ENCODE results near the gene WDR59. TPM values are rescaled to one million over a fixed set of nuclear protein-coding genes. Genes with fewer than 3 reads are reported as not detected.

Gene WDR59
- total and polyA plus RNA-seq, 9 of the 15 experiments (the other 6 are each of a cell fraction or from before 2014, with no cell fraction given), result 12.7 to 126 (median 34.7) TPM

- FAIRE-seq (no peak), DNase-seq (ENCODE audit: extremely low read depth in 1 of 4, low spot score in 3 of 4) (no peak), ATAC-seq (no peak)
- Histone ChIP-seq H3K4me2 (ENCODE audit: insufficient read depth, low read length) (no peak overlapping the region), H2AFZ (ENCODE audit: low read depth, low read length) (no peak overlapping the region), H3K4me3 (no peak overlapping the region), H4K20me1 (replicated peaks; ENCODE audit: control insufficient read depth, insufficient read depth, low read length) (no peaks in the 10 kb centered on the region), H3K9ac (ENCODE audit: insufficient read depth in 1 of 2, low read depth in 2 of 2, low read length in 2 of 2) (no peak overlapping the region), H3K27ac (ENCODE audit: extremely low read depth, low read depth, low read length) (no peak overlapping the region), H3K9me3 (replicated peaks; ENCODE audit: control insufficient read depth, insufficient read depth, low read depth, low read length) (no peaks in the 10 kb centered on the region), H3K27me3 (ENCODE audit: control insufficient read depth in 2 of 2, insufficient read depth in 2 of 2, low read length in 2 of 2) (no peaks in the 10 kb centered on the region), H3K4me1 (replicated peaks in 1 of 2; ENCODE audit: control insufficient read depth in 2 of 2, insufficient read depth in 2 of 2, low read length in 2 of 2) (no peaks in the 10 kb centered on the region), H3K79me2 (ENCODE audit: control insufficient read depth, insufficient read depth, low read length) (no peaks in the 10 kb centered on the region), H3K9me1 (ENCODE audit: control insufficient read depth, insufficient read depth, low read length) (no peaks in the 10 kb centered on the region), H3K36me3 (ENCODE audit: control insufficient read depth, insufficient read depth, low read length) (peaks cover 63% of the 10 kb centered on the region; the same call in 2 of the 3 replicates)
- POLR2A ChIA-PET, result interaction anchor here (0.7 to 0.9 kb wide), 2 partner anchors 11 to 15 kb away, joined by 3 to 4 read pairs; no protein-coding TSS in a partner anchor
- intact Hi-C loops (cut with micrococcal nuclease), result no loop called here
- in situ Hi-C loops (cut with MboI), result no loop called here
- no TSS peak for BruUV-seq (replicated peaks)
- WGBS (ENCODE audit: insufficient coverage, low coverage, missing lambda C conversion rate), result 83% methylated on average over 7 of the region's 7 CpGs
- CTCF ChIA-PET (ENCODE audit: low intra/inter-chr PET ratio), result no interaction called here
- no peak for TF ChIP-seq TCF7 (IDR thresholded peaks at IDR 0.05; ENCODE audit: borderline replicate concordance)
- no peak for TF ChIP-seq ZBTB17 (CRISPR knock-in tag; IDR thresholded peaks at IDR 0.05)
- 0 out of 4 replicates have a peak, but pooled peaks of 1 of the 2 experiments have one; percentile 26 for TF ChIP-seq RAD21 (CRISPR knock-in tag; conservative IDR thresholded peaks at IDR 0.05 in 1 of 2, IDR thresholded peaks at IDR 0.05 in 1 of 2)
- no peak for TF ChIP-seq ZNF589 (CRISPR knock-in tag; IDR thresholded peaks at IDR 0.05; ENCODE audit: low read depth)
- TF ChIP-seq CREB5 (CRISPR knock-in tag; IDR thresholded peaks at IDR 0.05), result no peak
- TF ChIP-seq SMARCB1 (IDR thresholded peaks at IDR 0.05; ENCODE audit: insufficient read length, low read depth), result no peak
- no peak for TF ChIP-seq XRCC3 (IDR thresholded peaks at IDR 0.05)
- no peak for TF ChIP-seq ZNF512 (tag; IDR thresholded peaks at IDR 0.05)
- no peak for TF ChIP-seq ARID3A (IDR thresholded peaks at IDR 0.05; ENCODE audit: borderline replicate concordance, low read depth, low read length)
- TF ChIP-seq EGR1 (conservative IDR thresholded peaks at IDR 0.05), result no peak
- no peak for TF ChIP-seq ZNF232 (CRISPR knock-in tag; IDR thresholded peaks at IDR 0.05)
- no peak for TF ChIP-seq E2F3 (CRISPR knock-in tag; IDR thresholded peaks at IDR 0.05)
Measured at GRCh38 chr16:74936902-74937560, 47.9 kb downstream of the WDR59 start.
